GM23248 (cell line): ENCODE measurements around the gene TUBG1. TPM values are rescaled to one million over a fixed set of nuclear protein-coding genes. Genes with fewer than 3 reads are reported as not detected.
"Not testable (repeated sequence)": the region's sequence is repeated elsewhere in the genome, so short reads cannot be mapped to it uniquely, and the experiment has no call there.

Source experiments
- DNase-seq: peaks from one replicate; pipeline ENCODE4 v3.0.0-alpha.2; 2015
- H2AFZ ChIP-seq: fragments of 200-600 bp; sonication (generic); 2 replicates; pipeline ENCODE4 v1.6.1; 2016; ENCODE audit warnings: antibody characterized with exemption
- H3F3A ChIP-seq: fragments of 200-600 bp; sonication (generic); 2 replicates; pipeline ENCODE4 v1.6.1; 2016; ENCODE audit warnings: mild to moderate bottlenecking, antibody characterized with exemption, mixed run types; ENCODE audit not compliant: insufficient read depth
- H3K27ac ChIP-seq: fragments of 200-600 bp; sonication (generic); 2 replicates; pipeline ENCODE4 v1.5.1; 2016; ENCODE audit warnings: mild to moderate bottlenecking
- H3K27me3 ChIP-seq: fragments of 200-600 bp; sonication (generic); replicated peaks from 2 replicates; pipeline ENCODE4 v1.6.1; 2016; ENCODE audit warnings: mild to moderate bottlenecking; ENCODE audit not compliant: insufficient read depth
- H3K36me3 ChIP-seq: fragments of 200-600 bp; sonication (generic); 2 replicates; pipeline ENCODE4 v1.6.1; 2016; ENCODE audit warnings: low read depth, mild to moderate bottlenecking
- H3K4me1 ChIP-seq: fragments of 200-600 bp; sonication (generic); 2 replicates; pipeline ENCODE4 v1.6.1; 2016; ENCODE audit warnings: mild to moderate bottlenecking; ENCODE audit not compliant: insufficient read depth
- H3K4me2 ChIP-seq: fragments of 200-600 bp; sonication (generic); one replicate; pipeline ENCODE4 v1.6.1; 2016; ENCODE audit warnings: mild to moderate bottlenecking; ENCODE audit not compliant: unreplicated experiment
- H3K4me3 ChIP-seq: fragments of 200-600 bp; sonication (generic); 2 replicates; pipeline ENCODE4 v1.5.1; 2016; ENCODE audit warnings: mild to moderate bottlenecking
- H3K79me2 ChIP-seq: fragments of 200-600 bp; sonication (generic); 2 replicates; pipeline ENCODE4 v1.6.1; 2016; ENCODE audit warnings: mild to moderate bottlenecking; ENCODE audit not compliant: insufficient read depth
- H3K9ac ChIP-seq: fragments of 200-600 bp; sonication (generic); 2 replicates; pipeline ENCODE4 v1.6.1; 2016; ENCODE audit warnings: mild to moderate bottlenecking
- H3K9me2 ChIP-seq: fragments of 200-600 bp; sonication (generic); 2 replicates; pipeline ENCODE4 v1.6.1; 2016; ENCODE audit warnings: mixed run types, mild to moderate bottlenecking, moderate library complexity; ENCODE audit not compliant: insufficient read depth
- H3K9me3 ChIP-seq: fragments of 200-600 bp; sonication (generic); one replicate; pipeline ENCODE4 v1.6.1; 2017; ENCODE audit warnings: low read depth
- H4K20me1 ChIP-seq: fragments of 200-600 bp; sonication (generic); 2 replicates; pipeline ENCODE4 v1.6.0; 2016; ENCODE audit not compliant: insufficient read depth
- EZH2 ChIP-seq: fragments of 200-600 bp; sonication (generic); IDR thresholded peaks from 2 replicates; pipeline ENCODE4 v1.6.1; 2018; ENCODE audit warnings: antibody characterized with exemption, mild to moderate bottlenecking; ENCODE audit not compliant: insufficient read depth, poor library complexity, severe bottlenecking
- EZH2phosphoT487 ChIP-seq: fragments of 200-600 bp; sonication (generic); IDR thresholded peaks from 2 replicates; pipeline ENCODE4 v1.6.1; 2018; ENCODE audit warnings: antibody characterized with exemption, moderate library complexity, mild to moderate bottlenecking, low read depth; ENCODE audit not compliant: insufficient read depth
- WGBS, 2 experiments: methylation state at CpG; one replicate each; pipeline ENCODE4 v1.1.6; 2015 to 2017; ENCODE audit warnings: low lambda C conversion rate in 2 of 2, low coverage in 1 of 2; ENCODE audit errors: missing lambda C conversion rate in 2 of 2; 5-methylcytosine and 5-hydroxymethylcytosine counted together
- in situ Hi-C: fragments of 300-500 bp; cut with MboI; formaldehyde crosslinking; loops from 2 replicates; pipeline ENCODE4 v1.15.0; 2020
- polyA plus RNA-seq: library from polyadenylated mRNA; unstranded; fragments of >200 nt; fragmentation: Nextera tagmentation; extraction: Ambion mirVana; gene quantifications from 2 replicates; pipeline ENCODE4 v1.2.1, GENCODE V29; 2016
- total RNA-seq: library from RNA; depleted of rRNA; stranded (reverse); fragments of >200 nt; shearing (Covaris generic); gene quantifications from 2 replicates; pipeline ENCODE4 v1.2.3, GENCODE V29; 2014

TUBG1 gene
- total and polyA plus RNA-seq, 2 experiments from 2014 or later: 53.0 to 95.3 TPM

- H3K27me3 ChIP-seq: no peaks in the 10 kb centered on the region
- no peaks in the 10 kb centered on the region for H4K20me1 ChIP-seq
- no peak overlapping the region for H3K27ac ChIP-seq
- WGBS, 2 experiments: 68 to 78% methylated on average over 4 of the region's 4 CpGs
- DNase-seq: no peak
- no peak for TF ChIP-seq EZH2
- no peak for TF ChIP-seq EZH2phosphoT487
- no peak overlapping the region for H3K4me3 ChIP-seq
- H3K79me2 ChIP-seq: no peaks in the 10 kb centered on the region
- no peak overlapping the region for H2AFZ ChIP-seq
- no peaks in the 10 kb centered on the region for H3K9me3 ChIP-seq
- no peak overlapping the region for H3K9ac ChIP-seq
- H3K4me2 ChIP-seq: no peak overlapping the region
- in situ Hi-C loops: no loop called here
- peaks cover 12% of the 10 kb centered on the region for H3K36me3 ChIP-seq
- H3K9me2 ChIP-seq: no peaks in the 10 kb centered on the region
- H3K4me1 ChIP-seq: no peaks in the 10 kb centered on the region
- H3F3A ChIP-seq: no peaks in the 10 kb centered on the region
These were observed 8.5 kb downstream of the TUBG1 start for GRCh38 chr17:42617956-42618431.

- no peaks in the 10 kb centered on the region for H3F3A ChIP-seq
- H4K20me1 ChIP-seq: no peaks in the 10 kb centered on the region
- no peak for DNase-seq
- no peak for TF ChIP-seq EZH2phosphoT487
- no peak for TF ChIP-seq EZH2
- H3K4me1 ChIP-seq: no peaks in the 10 kb centered on the region
- 43 to 53% methylated on average over 9 of the region's 9 CpGs for WGBS, 2 experiments
- no peak overlapping the region for H3K9ac ChIP-seq
- in situ Hi-C loops: no loop called here
- no peak overlapping the region for H3K4me3 ChIP-seq
- no peaks in the 10 kb centered on the region for H3K9me2 ChIP-seq
- no peak overlapping the region for H3K4me2 ChIP-seq
- no peaks in the 10 kb centered on the region for H3K27me3 ChIP-seq
- peaks cover 10% of the 10 kb centered on the region; the same call in 1 of the 2 replicates for H3K36me3 ChIP-seq
- H3K79me2 ChIP-seq: no peaks in the 10 kb centered on the region
- no peaks in the 10 kb centered on the region for H3K9me3 ChIP-seq
- no peak overlapping the region for H3K27ac ChIP-seq
- H2AFZ ChIP-seq: no peak overlapping the region
These were observed 9.1 kb downstream of the TUBG1 start for GRCh38 chr17:42618442-42619150.

GRCh38 chr17:42621987-42622386 is 12.5 kb downstream of the TUBG1 start:
- H2AFZ ChIP-seq, H3K79me2 ChIP-seq, H3K27ac ChIP-seq, H3K36me3 ChIP-seq, H3K4me2 ChIP-seq, H4K20me1 ChIP-seq, H3K4me3 ChIP-seq, H3K27me3 ChIP-seq, H3K9ac ChIP-seq, DNase-seq, H3F3A ChIP-seq, H3K4me1 ChIP-seq, H3K9me3 ChIP-seq, H3K9me2 ChIP-seq, in situ Hi-C loops: not testable (repeated sequence)
- 81 to 93% methylated on average over 3 of the region's 3 CpGs for WGBS, 2 experiments

GRCh38 chr17:42623271-42623670 is 13.8 kb downstream of the TUBG1 start:
- Histone ChIP-seq H3K4me2 (no peak overlapping the region), H3K4me3 (no peak overlapping the region), H3K9ac (no peak overlapping the region), H3K27ac (no peak overlapping the region), H3K9me3 (no peaks in the 10 kb centered on the region), H3K9me2 (no peaks in the 10 kb centered on the region), H3K79me2 (no peaks in the 10 kb centered on the region), H3F3A (no peaks in the 10 kb centered on the region), H2AFZ (no peak overlapping the region), H4K20me1 (no peaks in the 10 kb centered on the region), H3K27me3 (no peaks in the 10 kb centered on the region), H3K36me3 (no peaks in the 10 kb centered on the region), H3K4me1 (no peaks in the 10 kb centered on the region)
- in situ Hi-C loops: no loop called here
- no peak for TF ChIP-seq EZH2phosphoT487
- no peak for TF ChIP-seq EZH2
- 74 to 76% methylated on average over 2 of the region's 2 CpGs for WGBS, 2 experiments
- no peak for DNase-seq
